ENCODE results near the gene ARHGEF16.

The ARHGEF16 gene

GRCh38 chr1:3431686-3432085 lies 22.8 kb upstream of the ARHGEF16 start:
- peaks cover 12% of the 10 kb centered on the region for H3K27me3 ChIP-seq (ENCODE audit: insufficient read depth, poor library complexity, severe bottlenecking)
- TF ChIP-seq CTCF (IDR thresholded peaks at IDR 0.05; ENCODE audit: poor library complexity, severe bottlenecking) = no peak
- DNase-seq (ENCODE audit: low spot score) (no peak), ATAC-seq (ENCODE audit: low read depth) (no peak)
- H3K36me3 ChIP-seq (ENCODE audit: low read depth) = no peaks in the 10 kb centered on the region
- H3K27ac ChIP-seq (ENCODE audit: poor library complexity, severe bottlenecking) = no peak overlapping the region
- no peaks in the 10 kb centered on the region for H3K4me1 ChIP-seq (ENCODE audit: insufficient read depth, poor library complexity, severe bottlenecking)
- no peak overlapping the region for H3K4me3 ChIP-seq (ENCODE audit: severe bottlenecking)
- H3K9me3 ChIP-seq (ENCODE audit: severe bottlenecking) = no peaks in the 10 kb centered on the region

- ATAC-seq (ENCODE audit: low read depth) (no peak), DNase-seq (ENCODE audit: low spot score) (no peak)
- Histone ChIP-seq H3K27me3 (ENCODE audit: insufficient read depth, poor library complexity, severe bottlenecking) (peaks cover 12% of the 10 kb centered on the region), H3K9me3 (ENCODE audit: severe bottlenecking) (no peaks in the 10 kb centered on the region), H3K27ac (ENCODE audit: poor library complexity, severe bottlenecking) (no peak overlapping the region), H3K4me1 (ENCODE audit: insufficient read depth, poor library complexity, severe bottlenecking) (no peaks in the 10 kb centered on the region), H3K36me3 (ENCODE audit: low read depth) (no peaks in the 10 kb centered on the region), H3K4me3 (ENCODE audit: severe bottlenecking) (no peak overlapping the region)
- TF ChIP-seq CTCF (IDR thresholded peaks at IDR 0.05; ENCODE audit: poor library complexity, severe bottlenecking) = no peak
Measured at GRCh38 chr1:3432306-3432705, 22.2 kb upstream of the ARHGEF16 start.

- H3K27ac ChIP-seq (ENCODE audit: poor library complexity, severe bottlenecking) = no peak overlapping the region
- H3K36me3 ChIP-seq (ENCODE audit: low read depth) = no peaks in the 10 kb centered on the region
- H3K27me3 ChIP-seq (ENCODE audit: insufficient read depth, poor library complexity, severe bottlenecking) = peaks cover 12% of the 10 kb centered on the region
- no peak overlapping the region for H3K4me3 ChIP-seq (ENCODE audit: severe bottlenecking)
- H3K4me1 ChIP-seq (ENCODE audit: insufficient read depth, poor library complexity, severe bottlenecking) = no peaks in the 10 kb centered on the region
- ATAC-seq (ENCODE audit: low read depth) (no peak), DNase-seq (ENCODE audit: low spot score) (no peak)
- no peak for TF ChIP-seq CTCF (IDR thresholded peaks at IDR 0.05; ENCODE audit: poor library complexity, severe bottlenecking)
- H3K9me3 ChIP-seq (ENCODE audit: severe bottlenecking) = no peaks in the 10 kb centered on the region
Measured at GRCh38 chr1:3433076-3433475, 21.4 kb upstream of the ARHGEF16 start.

GRCh38 chr1:3433596-3434320 lies 20.7 kb upstream of the ARHGEF16 start:
- DNase-seq (ENCODE audit: low spot score) = no peak
- no peak for ATAC-seq (ENCODE audit: low read depth)
- H3K27ac ChIP-seq (ENCODE audit: poor library complexity, severe bottlenecking) = no peak overlapping the region
- H3K4me1 ChIP-seq (ENCODE audit: insufficient read depth, poor library complexity, severe bottlenecking) = no peaks in the 10 kb centered on the region
- H3K27me3 ChIP-seq (ENCODE audit: insufficient read depth, poor library complexity, severe bottlenecking) = peaks cover 12% of the 10 kb centered on the region
- H3K9me3 ChIP-seq (ENCODE audit: severe bottlenecking) = no peaks in the 10 kb centered on the region
- no peaks in the 10 kb centered on the region for H3K36me3 ChIP-seq (ENCODE audit: low read depth)
- no peak for TF ChIP-seq CTCF (IDR thresholded peaks at IDR 0.05; ENCODE audit: poor library complexity, severe bottlenecking)
- H3K4me3 ChIP-seq (ENCODE audit: severe bottlenecking) = no peak overlapping the region

GRCh38 chr1:3434406-3435110 lies 19.9 kb upstream of the ARHGEF16 start:
- Histone ChIP-seq H3K4me3 (ENCODE audit: severe bottlenecking) (no peak overlapping the region), H3K27ac (ENCODE audit: poor library complexity, severe bottlenecking) (no peak overlapping the region), H3K4me1 (ENCODE audit: insufficient read depth, poor library complexity, severe bottlenecking) (no peaks in the 10 kb centered on the region), H3K27me3 (ENCODE audit: insufficient read depth, poor library complexity, severe bottlenecking) (peaks cover 12% of the 10 kb centered on the region), H3K9me3 (ENCODE audit: severe bottlenecking) (no peaks in the 10 kb centered on the region), H3K36me3 (ENCODE audit: low read depth) (no peaks in the 10 kb centered on the region)
- TF ChIP-seq CTCF (IDR thresholded peaks at IDR 0.05; ENCODE audit: poor library complexity, severe bottlenecking) = no peak
- ATAC-seq (ENCODE audit: low read depth) (no peak), DNase-seq (ENCODE audit: low spot score) (no peak)
